Hindlimb muscle (tissue), 1 donor: ENCODE results near the gene NRXN3. TPM values are rescaled to one million over a fixed set of nuclear protein-coding genes. Genes with fewer than 3 reads are reported as not detected.

Experiments used
- DNase-seq: peaks from one replicate; pipeline ENCODE4 v3.0.0-alpha.2; 2013
- polyA plus RNA-seq: library from polyadenylated mRNA; unstranded; fragments of 120-200 nt; gene quantifications from one replicate; pipeline ENCODE4 v1.2.1, GENCODE V29; 2013; ENCODE audit not compliant: insufficient read length

The NRXN3 gene
- polyA plus RNA-seq, 1 donor = 0.40 TPM

DNA sequence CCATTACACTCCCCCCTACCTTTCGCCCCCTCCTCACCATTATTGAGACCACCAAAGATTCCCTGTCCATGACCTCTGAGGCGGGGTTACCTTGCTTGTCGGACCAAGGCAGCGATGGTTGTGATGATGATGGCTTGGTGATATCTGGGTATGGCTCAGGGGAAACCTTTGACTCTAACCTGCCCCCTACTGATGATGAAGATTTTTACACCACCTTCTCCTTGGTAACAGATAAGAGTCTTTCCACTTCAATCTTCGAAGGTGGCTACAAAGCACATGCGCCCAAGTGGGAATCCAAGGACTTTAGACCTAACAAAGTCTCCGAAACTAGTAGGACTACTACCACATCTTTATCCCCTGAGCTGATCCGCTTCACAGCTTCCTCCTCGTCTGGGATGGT lies 1690.9 kb downstream of the NRXN3 start:
- DNase-seq = no peak

DNA sequence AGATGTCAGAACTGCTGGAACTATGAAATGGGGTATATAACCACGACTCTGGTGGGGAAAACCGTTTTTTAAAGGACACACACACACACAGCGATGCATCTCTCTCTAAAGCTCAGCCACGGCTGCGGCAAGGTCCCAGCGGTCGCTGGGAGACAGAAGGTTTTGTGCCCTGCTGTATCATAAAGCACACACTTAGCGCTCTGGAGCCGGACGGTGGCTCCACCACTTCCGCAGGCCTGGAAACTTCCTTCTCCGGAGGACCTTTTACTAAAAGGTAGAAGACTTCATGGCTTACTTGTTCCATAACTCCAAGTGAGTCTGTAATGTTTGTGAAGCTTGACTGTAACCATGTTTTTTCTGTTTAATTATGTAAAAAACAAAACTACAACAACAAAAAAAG lies 1691.9 kb downstream of the NRXN3 start:
- DNase-seq = no peak

DNA sequence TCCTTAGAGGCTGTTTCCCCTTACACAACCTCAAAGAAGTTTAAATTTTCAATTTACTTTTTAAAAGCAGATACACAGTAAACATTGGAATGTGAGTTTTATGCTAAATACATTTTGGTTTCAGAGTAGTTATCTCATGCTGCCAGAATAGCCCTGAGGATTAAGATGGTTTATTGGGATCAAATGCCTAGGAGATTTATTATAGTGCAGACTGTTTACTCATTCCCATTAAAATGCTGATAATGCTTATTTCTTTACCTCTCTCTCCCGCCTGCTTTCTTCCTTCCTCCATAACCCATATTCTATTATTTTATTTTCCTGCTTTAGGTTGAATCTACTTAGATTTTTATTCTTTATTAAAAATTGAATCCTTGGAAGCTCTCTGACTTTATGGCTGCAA lies 1701.0 kb downstream of the NRXN3 start:
- no peak for DNase-seq

DNA sequence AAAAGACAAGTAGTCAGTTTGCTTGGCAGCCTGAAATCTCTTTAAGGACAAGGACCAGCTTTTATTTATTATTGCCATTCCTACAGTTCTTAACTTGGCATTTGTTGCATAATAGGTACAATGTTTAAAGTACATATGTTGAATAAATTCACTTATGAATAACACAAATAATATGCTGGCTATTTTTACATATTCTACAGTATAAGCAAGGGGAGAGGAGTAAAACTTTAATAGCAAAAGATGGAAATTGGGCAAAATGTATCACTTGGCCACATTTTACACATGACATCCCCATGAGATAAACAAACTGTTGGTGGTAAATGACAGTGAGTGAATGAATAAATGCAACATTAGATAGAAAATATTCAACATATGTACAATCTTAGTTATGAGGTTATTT lies 1708.1 kb downstream of the NRXN3 start:
- DNase-seq = no peak

DNA sequence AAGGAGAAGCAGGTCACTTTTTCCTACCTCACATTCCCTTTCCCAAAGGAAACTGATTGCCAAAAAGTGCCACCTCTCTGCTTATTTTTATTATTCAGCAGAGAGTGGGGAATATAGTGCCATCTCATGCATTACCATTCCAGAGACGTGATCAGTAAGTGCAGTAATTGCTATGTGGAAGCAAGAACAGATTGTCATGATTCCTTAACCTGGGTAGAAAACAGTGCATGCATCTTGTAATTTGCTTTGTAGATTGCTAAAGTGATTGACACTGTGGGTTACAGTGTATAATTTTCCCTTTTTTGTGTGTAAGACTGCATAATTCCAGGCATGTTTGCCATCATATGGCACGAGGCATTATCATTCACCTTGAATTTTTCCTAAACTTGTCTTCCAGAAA lies 1708.6 kb downstream of the NRXN3 start:
- no peak for DNase-seq

DNA sequence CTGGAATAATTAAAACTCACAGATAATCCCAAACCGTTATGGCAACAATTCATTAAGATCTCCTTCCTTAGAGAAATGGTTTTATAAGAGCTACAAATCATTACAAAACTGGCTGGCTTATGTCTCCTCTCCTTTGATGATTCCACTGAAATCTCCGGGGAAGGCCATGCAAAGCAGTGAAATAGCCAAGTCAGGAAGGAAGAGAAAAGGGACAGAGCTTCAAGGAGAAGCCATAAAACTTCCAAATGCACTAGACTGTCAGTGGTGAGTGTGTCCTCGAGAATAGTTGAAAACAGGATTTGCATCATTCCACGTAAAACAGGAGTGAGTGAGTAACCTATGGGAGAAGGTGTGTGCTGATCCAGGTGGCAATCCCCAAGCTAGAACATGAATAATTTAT lies 1711.1 kb downstream of the NRXN3 start:
- DNase-seq = no peak

DNA sequence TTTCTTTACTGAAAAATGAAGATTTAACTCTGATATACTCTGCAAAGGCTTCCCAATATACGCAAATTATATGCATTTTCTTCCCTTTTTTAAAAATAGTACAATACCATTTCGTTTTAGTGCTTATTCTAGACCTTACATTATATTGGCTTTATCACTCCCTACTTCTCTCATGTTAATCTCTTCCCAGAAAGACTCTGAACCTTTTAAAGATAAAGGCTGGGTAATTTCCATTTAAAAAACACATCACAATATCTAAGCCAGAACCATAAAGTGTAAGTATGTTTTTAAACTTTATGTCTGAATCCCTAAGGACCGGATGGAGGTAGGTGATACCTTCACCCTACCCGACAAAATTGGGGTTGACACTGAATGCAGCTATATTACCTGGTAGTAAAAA lies 1720.4 kb downstream of the NRXN3 start:
- DNase-seq = no peak

DNA sequence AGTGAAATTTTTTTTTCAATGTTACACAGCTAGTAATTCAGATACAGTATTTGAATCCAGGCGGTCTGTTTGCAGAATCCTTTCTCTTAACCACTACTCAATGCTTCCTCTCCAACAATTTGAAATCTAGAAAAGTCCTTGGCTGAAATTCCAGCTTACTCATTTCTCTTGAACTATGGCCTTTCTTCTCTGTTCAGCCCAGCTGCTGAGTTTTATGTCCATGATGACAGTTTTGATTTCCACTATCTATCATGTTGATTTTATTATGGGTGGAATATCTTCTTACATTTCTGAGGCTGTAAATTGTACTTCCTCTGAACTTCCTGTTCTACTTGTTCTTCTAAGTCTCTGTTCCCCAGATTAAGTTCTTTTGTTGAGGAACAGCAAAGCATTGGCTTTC lies 1725.8 kb downstream of the NRXN3 start:
- DNase-seq = no peak

DNA sequence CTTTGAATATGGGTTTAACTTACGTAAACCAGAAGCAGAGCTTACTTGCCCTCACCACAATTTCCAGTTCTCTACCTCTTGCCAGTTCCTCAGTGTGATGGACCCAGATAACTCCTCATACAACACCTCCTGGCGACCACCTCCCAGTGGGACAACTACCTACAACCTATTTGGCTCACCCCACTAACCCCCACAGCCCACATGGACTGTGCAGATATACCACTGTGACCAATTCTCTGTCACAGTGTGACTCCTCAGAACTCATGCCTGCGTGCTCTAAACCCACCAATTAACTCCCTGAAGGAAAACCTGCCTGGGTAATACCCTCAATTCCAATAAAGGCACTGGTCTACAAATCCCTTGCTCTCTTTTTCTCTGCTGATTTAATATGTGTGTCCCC lies 1729.4 kb downstream of the NRXN3 start:
- no peak for DNase-seq

DNA sequence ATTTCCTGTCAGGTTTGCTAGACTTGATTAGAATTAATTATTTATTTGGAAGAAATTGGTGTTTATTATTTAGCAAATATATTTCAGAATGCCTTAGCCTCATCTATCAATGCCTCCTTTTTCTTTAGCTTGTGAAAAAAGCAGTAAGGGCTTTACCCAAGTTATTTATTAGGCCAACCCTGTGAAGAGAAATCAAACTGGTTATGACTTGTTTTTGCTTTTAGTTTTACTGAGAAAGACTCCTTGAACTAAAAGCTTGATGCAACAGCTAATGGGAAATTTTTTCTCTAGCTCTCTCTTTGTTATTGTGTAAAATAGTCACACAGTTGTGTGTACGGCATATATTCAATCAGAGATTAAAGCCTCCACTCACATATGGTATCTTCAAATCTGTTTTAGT lies 1734.3 kb downstream of the NRXN3 start:
- no peak for DNase-seq

DNA sequence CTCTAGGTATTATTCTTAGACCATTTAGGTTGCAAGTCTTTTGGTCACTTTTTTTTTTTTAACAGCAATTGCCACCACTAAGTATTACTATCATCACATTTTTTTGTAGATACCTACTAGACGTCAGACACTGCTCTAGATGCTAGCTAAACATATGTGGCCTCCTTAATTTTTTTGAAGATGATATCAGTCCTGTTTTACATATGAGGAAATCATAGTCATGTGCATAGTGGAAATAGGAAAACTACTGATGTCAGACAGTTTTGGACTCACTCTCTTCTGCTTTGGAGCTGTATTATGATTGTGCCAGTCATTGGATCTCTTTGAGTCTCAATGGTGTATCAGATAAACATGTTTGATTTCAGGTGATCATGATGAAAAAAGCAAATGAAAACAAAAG lies 1736.8 kb downstream of the NRXN3 start:
- no peak for DNase-seq

DNA sequence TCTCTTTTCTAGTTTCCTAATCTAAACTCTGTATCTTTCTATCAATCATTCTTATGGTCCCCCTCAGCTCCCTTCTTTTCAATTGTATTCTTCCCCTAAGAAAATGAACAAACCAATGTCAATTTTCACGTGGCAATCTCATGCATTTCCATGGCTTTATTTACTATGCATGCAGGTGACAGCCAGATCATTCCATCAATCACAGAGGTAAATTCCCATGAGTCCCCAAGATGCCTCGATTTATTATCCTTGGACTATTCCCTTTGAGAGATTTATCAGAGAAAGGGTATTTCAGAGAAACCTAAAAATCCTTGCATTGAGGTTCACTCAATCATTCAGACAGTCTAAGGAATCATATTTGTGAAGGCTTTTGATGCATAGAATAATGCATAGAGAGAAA lies 1739.9 kb downstream of the NRXN3 start:
- no peak for DNase-seq

DNA sequence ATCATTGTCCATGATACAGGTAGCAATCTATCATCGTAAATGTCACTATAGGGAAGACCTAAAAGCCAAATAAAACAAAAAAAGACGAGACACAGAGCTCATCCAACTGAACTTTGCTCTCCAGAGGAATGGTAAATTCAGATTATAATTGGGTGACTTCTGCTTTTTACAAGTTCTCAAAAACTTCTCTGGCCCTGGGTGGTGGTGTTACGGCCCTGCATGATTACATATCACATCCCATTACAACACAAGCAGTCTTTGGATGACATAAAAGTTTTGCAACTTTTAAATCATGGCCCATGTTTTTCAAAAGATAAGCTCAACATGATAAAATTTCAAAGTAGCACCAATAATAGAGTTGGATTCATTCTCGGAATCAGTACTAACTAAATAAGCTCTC lies 1741.6 kb downstream of the NRXN3 start:
- DNase-seq = no peak

DNA sequence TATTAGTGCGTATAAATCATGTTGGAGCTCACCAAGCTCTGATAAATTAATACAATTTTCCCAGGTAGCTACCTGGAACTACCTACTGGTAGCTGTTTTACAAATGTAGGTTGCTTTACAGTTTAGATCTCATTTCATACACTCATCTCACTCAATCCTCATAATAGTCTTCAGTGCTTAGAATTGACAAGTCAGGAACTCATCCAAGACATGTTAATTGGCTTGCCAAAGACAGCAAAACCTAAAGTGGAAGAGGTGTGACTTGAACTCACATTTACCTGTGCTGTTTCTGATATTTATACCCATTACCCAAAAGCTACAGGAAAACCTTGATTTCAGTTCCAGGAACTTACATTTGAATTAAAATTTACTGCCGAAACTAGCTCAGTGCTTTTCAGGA lies 1744.4 kb downstream of the NRXN3 start:
- no peak for DNase-seq

DNA sequence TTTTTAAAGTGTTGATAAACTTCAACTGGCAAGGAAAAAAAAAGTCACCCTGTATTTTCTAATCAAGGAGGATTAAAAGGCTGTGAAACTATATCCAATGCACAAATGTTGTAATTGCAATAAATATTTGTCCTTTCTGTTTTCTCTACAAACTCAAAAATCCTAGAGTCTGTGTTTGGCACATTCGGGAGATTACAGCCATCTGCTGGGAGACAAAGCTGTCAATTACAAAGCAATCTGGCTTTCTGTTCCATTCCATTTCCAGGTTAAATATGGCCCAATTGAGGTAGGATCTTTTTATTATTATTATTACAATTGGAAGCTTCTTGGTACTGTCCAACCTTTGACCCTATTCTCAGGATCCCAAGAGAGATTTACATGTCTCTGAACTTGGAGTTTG lies 1745.2 kb downstream of the NRXN3 start:
- DNase-seq = no peak

DNA sequence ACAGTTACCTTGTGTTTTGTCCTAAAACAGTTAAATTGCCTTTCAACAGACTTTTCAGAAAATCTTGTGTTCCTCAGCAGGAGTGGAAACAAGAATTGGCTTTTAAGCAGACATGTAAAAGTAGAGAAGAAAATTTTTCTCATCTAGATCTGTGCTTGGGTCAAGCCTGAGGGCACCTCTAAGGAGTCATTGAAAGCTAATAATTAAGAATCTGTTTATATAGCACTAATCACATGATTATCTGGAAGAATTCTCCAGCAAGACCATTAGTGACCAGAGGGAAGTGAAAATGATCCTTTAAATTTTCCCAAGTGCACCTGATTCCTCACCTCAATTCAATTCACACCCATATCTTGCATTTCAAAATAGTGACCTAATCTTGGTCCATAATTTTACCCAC lies 1746.1 kb downstream of the NRXN3 start:
- DNase-seq = no peak

DNA sequence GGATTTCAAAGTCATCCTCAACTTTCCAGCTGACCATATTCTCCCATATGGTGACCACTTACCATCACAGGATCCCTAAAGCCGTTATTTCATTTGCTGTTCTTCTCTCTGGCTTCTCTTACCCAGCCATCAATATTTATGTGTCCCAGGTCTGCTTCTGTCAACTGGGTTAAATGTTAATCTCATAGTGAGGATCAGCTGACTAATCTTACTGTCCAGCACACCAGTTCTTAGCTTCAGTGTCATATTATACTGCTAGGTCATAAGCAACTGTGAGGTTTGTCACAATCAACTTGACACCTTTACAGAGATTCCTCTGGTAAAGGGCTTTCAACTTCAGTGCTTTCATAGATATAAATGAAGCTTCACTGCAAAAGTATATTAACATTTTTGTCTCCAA lies 1746.7 kb downstream of the NRXN3 start:
- no peak for DNase-seq
